Measurements from ENCODE around the gene NEGR1. TPM values are rescaled to one million over a fixed set of nuclear protein-coding genes. Genes with fewer than 3 reads are reported as not detected.

Gene NEGR1
- polyA plus RNA-seq, 1 donor from 2014 or later = 47.4 TPM

- H4K20me1 ChIP-seq (ENCODE audit: insufficient read depth) = no peaks in the 10 kb centered on the region
- no peaks in the 10 kb centered on the region for H3K9me2 ChIP-seq (ENCODE audit: insufficient read depth, low read length)
- H3K27me3 ChIP-seq (ENCODE audit: insufficient read depth, low read depth, low read length) = no peaks in the 10 kb centered on the region
- H3F3A ChIP-seq (ENCODE audit: insufficient read depth, low read length, poor library complexity, severe bottlenecking) = no peaks in the 10 kb centered on the region
- H2AFZ ChIP-seq (ENCODE audit: low read depth, low read length) = no peak overlapping the region
- no peaks in the 10 kb centered on the region for H3K36me3 ChIP-seq (ENCODE audit: insufficient read depth, low read length)
- H3K9me3 ChIP-seq (ENCODE audit: low read length) = no peaks in the 10 kb centered on the region
- no peaks in the 10 kb centered on the region for H3K79me2 ChIP-seq (replicated peaks; ENCODE audit: insufficient read depth, low read length)
- no peak overlapping the region for H3K4me2 ChIP-seq (ENCODE audit: low read length)
- H3K27ac ChIP-seq (ENCODE audit: low read length) = no peak overlapping the region
- H3K9ac ChIP-seq (ENCODE audit: low read length) = no peak overlapping the region
- H3K4me3 ChIP-seq (ENCODE audit: low read length) = no peak overlapping the region
- TF ChIP-seq RAD21 (conservative IDR thresholded peaks at IDR 0.05) (no peak), EP300 (conservative IDR thresholded peaks at IDR 0.05; ENCODE audit: poor library complexity, severe bottlenecking) (no peak), MXI1 (conservative IDR thresholded peaks at IDR 0.05; ENCODE audit: poor library complexity, severe bottlenecking) (no peak), TAF1 (IDR thresholded peaks at IDR 0.05; ENCODE audit: low read depth) (no peak), REST (IDR thresholded peaks at IDR 0.05; ENCODE audit: borderline replicate concordance) (no peak), CTCF (IDR thresholded peaks at IDR 0.05; ENCODE audit: poor library complexity, severe bottlenecking) (no peak), POLR2AphosphoS5 (IDR thresholded peaks at IDR 0.05) (no peak), EZH2 (IDR thresholded peaks at IDR 0.05; ENCODE audit: borderline replicate concordance, insufficient read depth, low read length, poor library complexity, severe bottlenecking) (no peak), SMC3 (conservative IDR thresholded peaks at IDR 0.05; ENCODE audit: poor library complexity) (no peak)
Measured at GRCh38 chr1:71561206-71561605, 721.1 kb downstream of the NEGR1 start.

GRCh38 chr1:71559880-71560279 lies 722.5 kb downstream of the NEGR1 start:
- H3F3A ChIP-seq (ENCODE audit: insufficient read depth, low read length, poor library complexity, severe bottlenecking) = no peaks in the 10 kb centered on the region
- no peak overlapping the region for H3K4me2 ChIP-seq (ENCODE audit: low read length)
- H3K79me2 ChIP-seq (replicated peaks; ENCODE audit: insufficient read depth, low read length) = no peaks in the 10 kb centered on the region
- H3K9ac ChIP-seq (ENCODE audit: low read length) = no peak overlapping the region
- TF ChIP-seq TAF1 (IDR thresholded peaks at IDR 0.05; ENCODE audit: low read depth) (no peak), RAD21 (conservative IDR thresholded peaks at IDR 0.05) (no peak), SMC3 (conservative IDR thresholded peaks at IDR 0.05; ENCODE audit: poor library complexity) (no peak), CTCF (IDR thresholded peaks at IDR 0.05; ENCODE audit: poor library complexity, severe bottlenecking) (no peak), MXI1 (conservative IDR thresholded peaks at IDR 0.05; ENCODE audit: poor library complexity, severe bottlenecking) (no peak), POLR2AphosphoS5 (IDR thresholded peaks at IDR 0.05) (no peak), REST (IDR thresholded peaks at IDR 0.05; ENCODE audit: borderline replicate concordance) (no peak)
- no peaks in the 10 kb centered on the region for H3K9me3 ChIP-seq (ENCODE audit: low read length)
- H3K4me3 ChIP-seq (ENCODE audit: low read length) = no peak overlapping the region
- no peaks in the 10 kb centered on the region for H4K20me1 ChIP-seq (ENCODE audit: insufficient read depth)
- no peaks in the 10 kb centered on the region for H3K36me3 ChIP-seq (ENCODE audit: insufficient read depth, low read length)
- no peaks in the 10 kb centered on the region for H3K9me2 ChIP-seq (ENCODE audit: insufficient read depth, low read length)
- no peaks in the 10 kb centered on the region for H3K27me3 ChIP-seq (ENCODE audit: insufficient read depth, low read depth, low read length)
- no peak overlapping the region for H3K27ac ChIP-seq (ENCODE audit: low read length)
- H2AFZ ChIP-seq (ENCODE audit: low read depth, low read length) = no peak overlapping the region
